ENCODE results near the gene CTSO. TPM values are rescaled to one million over a fixed set of nuclear protein-coding genes. Genes with fewer than 3 reads are reported as not detected.

Gene CTSO
- total RNA-seq, 4 donors from 2014 or later: 2.9 to 6.4 (median 3.9) TPM

- TF ChIP-seq POLR2A (IDR thresholded peaks at IDR 0.05): no peak
- TF ChIP-seq, protein P1, sequence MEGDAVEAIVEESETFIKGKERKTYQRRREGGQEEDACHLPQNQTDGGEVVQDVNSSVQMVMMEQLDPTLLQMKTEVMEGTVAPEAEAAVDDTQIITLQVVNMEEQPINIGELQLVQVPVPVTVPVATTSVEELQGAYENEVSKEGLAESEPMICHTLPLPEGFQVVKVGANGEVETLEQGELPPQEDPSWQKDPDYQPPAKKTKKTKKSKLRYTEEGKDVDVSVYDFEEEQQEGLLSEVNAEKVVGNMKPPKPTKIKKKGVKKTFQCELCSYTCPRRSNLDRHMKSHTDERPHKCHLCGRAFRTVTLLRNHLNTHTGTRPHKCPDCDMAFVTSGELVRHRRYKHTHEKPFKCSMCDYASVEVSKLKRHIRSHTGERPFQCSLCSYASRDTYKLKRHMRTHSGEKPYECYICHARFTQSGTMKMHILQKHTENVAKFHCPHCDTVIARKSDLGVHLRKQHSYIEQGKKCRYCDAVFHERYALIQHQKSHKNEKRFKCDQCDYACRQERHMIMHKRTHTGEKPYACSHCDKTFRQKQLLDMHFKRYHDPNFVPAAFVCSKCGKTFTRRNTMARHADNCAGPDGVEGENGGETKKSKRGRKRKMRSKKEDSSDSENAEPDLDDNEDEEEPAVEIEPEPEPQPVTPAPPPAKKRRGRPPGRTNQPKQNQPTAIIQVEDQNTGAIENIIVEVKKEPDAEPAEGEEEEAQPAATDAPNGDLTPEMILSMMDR (IDR thresholded peaks at IDR 0.05 in 4 of 5, conservative IDR thresholded peaks at IDR 0.05 in 1 of 5): no peak
- Histone ChIP-seq H3K36me3 (no peaks in the 10 kb centered on the region), H3K27me3 (no peaks in the 10 kb centered on the region), H3K9me3 (no peaks in the 10 kb centered on the region), H3K27ac (no peak overlapping the region), H3K4me3 (no peak overlapping the region), H3K4me1 (no peaks in the 10 kb centered on the region)
- ATAC-seq (no peak), DNase-seq (no peak)
- in situ Hi-C loops (cut with MboI; ENCODE audit: low sequenced_read_pairs in 4 of 4): loop anchor here in 1 of 4 donors (10.0 to 25.0 kb wide), 2 partner anchors 134 to 511 kb away; no protein-coding TSS in a partner anchor
- intact Hi-C loops (cut with DNase I; ENCODE audit: low total_unique reads): no loop called here
These were observed 5.1 kb downstream of the CTSO start for GRCh38 chr4:155948541-155948940.

DNA sequence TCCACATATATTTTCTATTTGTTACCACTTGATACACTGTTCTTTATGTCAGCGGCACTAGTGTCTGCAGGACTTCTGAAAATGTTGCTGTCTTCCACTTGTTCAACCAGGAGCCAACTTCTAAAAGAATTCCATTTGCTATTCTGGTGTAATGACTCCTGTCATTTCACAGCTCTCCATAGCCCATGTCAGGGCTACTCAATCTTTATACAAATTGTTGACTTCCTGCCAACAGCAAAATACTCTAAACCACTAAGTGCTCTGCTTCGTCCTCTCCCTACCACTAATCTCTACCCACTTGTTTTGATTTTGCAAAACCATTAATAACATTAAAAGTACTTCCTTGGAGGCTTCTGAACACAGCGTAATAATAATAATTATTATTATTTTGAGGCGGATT, 7.2 kb downstream of the CTSO start:
- TF ChIP-seq POLR2A (IDR thresholded peaks at IDR 0.05): no peak
- TF ChIP-seq, protein P1 (IDR thresholded peaks at IDR 0.05 in 4 of 5, conservative IDR thresholded peaks at IDR 0.05 in 1 of 5): no peak
- no peak overlapping the region for H3K27ac ChIP-seq
- no peaks in the 10 kb centered on the region for H3K27me3 ChIP-seq
- no peak for DNase-seq
- H3K9me3 ChIP-seq: no peaks in the 10 kb centered on the region
- H3K4me3 ChIP-seq: no peak overlapping the region
- H3K4me1 ChIP-seq: no peaks in the 10 kb centered on the region
- intact Hi-C loops (cut with DNase I; ENCODE audit: low total_unique reads) (no loop called here), in situ Hi-C loops (cut with MboI; ENCODE audit: low sequenced_read_pairs in 4 of 4) (loop anchor here in 1 of 4 donors (10.0 to 25.0 kb wide), 2 partner anchors 132 to 509 kb away; no protein-coding TSS in a partner anchor)
- H3K36me3 ChIP-seq: no peaks in the 10 kb centered on the region
- ATAC-seq: no peak

GRCh38 chr4:155944516-155944915, 9.2 kb downstream of the CTSO start:
- no peak for TF ChIP-seq POLR2A (IDR thresholded peaks at IDR 0.05)
- TF ChIP-seq, protein P1 (IDR thresholded peaks at IDR 0.05 in 4 of 5, conservative IDR thresholded peaks at IDR 0.05 in 1 of 5): no peak
- H3K27me3 ChIP-seq: no peaks in the 10 kb centered on the region
- H3K9me3 ChIP-seq: no peaks in the 10 kb centered on the region
- ATAC-seq: no peak
- in situ Hi-C loops (cut with MboI; ENCODE audit: low sequenced_read_pairs in 4 of 4): loop anchor here in 1 of 4 donors (10.0 to 25.0 kb wide), 2 partner anchors 130 to 507 kb away; no protein-coding TSS in a partner anchor
- no peaks in the 10 kb centered on the region for H3K36me3 ChIP-seq
- H3K4me3 ChIP-seq: no peak overlapping the region
- no peak for DNase-seq
- no peak overlapping the region for H3K27ac ChIP-seq
- intact Hi-C loops (cut with DNase I; ENCODE audit: low total_unique reads): no loop called here
- H3K4me1 ChIP-seq: no peaks in the 10 kb centered on the region

- TF ChIP-seq, protein P1 (IDR thresholded peaks at IDR 0.05 in 4 of 5, conservative IDR thresholded peaks at IDR 0.05 in 1 of 5): no peak
- no peak for TF ChIP-seq POLR2A (IDR thresholded peaks at IDR 0.05)
- DNase-seq (no peak), ATAC-seq (no peak)
- intact Hi-C loops (cut with DNase I; ENCODE audit: low total_unique reads): no loop called here
- H3K9me3 ChIP-seq: no peaks in the 10 kb centered on the region
- no peak overlapping the region for H3K27ac ChIP-seq
- H3K4me3 ChIP-seq: no peak overlapping the region
- no peaks in the 10 kb centered on the region for H3K4me1 ChIP-seq
- no peaks in the 10 kb centered on the region for H3K36me3 ChIP-seq
- in situ Hi-C loops (cut with MboI; ENCODE audit: low sequenced_read_pairs in 4 of 4): loop anchor here in 1 of 4 donors (10.0 to 25.0 kb wide), 2 partner anchors 129 to 506 kb away; no protein-coding TSS in a partner anchor
- no peaks in the 10 kb centered on the region for H3K27me3 ChIP-seq
These were observed 9.9 kb downstream of the CTSO start for GRCh38 chr4:155943605-155944291.

All from gastrocnemius medialis (tissue), 4 donors.